K562 (cell line): ENCODE data around the gene TOX3. TPM values are rescaled to one million over a fixed set of nuclear protein-coding genes. Genes with fewer than 3 reads are reported as not detected.

Experiments
- ATAC-seq: fragments of 200-7000 bp; cut with Tn5 transposase; 3 replicates; pipeline ENCODE4 v1.9.1; 2020; ENCODE audit warnings: moderate library complexity
- BruUV-seq: library from RNA; stranded (reverse); fragments of 400-500 nt; replicated peaks from 2 replicates; lab custom pipeline; 2021; lab: Mats Ljungman, UMichigan
- CTCF ChIA-PET: fragments of 300-600 bp; formaldehyde crosslinking; extraction: SDS; loops from one replicate; lab custom pipeline; 2021; ENCODE audit warnings: low intra/inter-chr PET ratio; lab: Yijun Ruan, JAX
- POLR2A ChIA-PET: fragments of 300-600, 350-650 bp; sonication (Branson Sonifier 250); formaldehyde crosslinking; extraction: SDS; loops from one replicate; lab custom pipeline; 2021; ENCODE audit warnings: antibody characterized with exemption, inconsistent platforms; lab: Yijun Ruan, JAX
- DNase-seq, 4 experiments: peaks; one replicate each; pipeline versions ENCODE4 v3.0.0 to v3.0.0-alpha.2; 2011 to 2018; ENCODE audit warnings: low spot score in 3 of 4, mixed read lengths in 3 of 4; ENCODE audit errors: extremely low read depth in 1 of 4
- FAIRE-seq: peaks from 2 replicates; lab custom pipeline; 2011; peaks lifted over from hg19 to GRCh38; lab: Jason Lieb, UNC
- H2AFZ ChIP-seq: 2 replicates; pipeline ENCODE4 v1.6.0; 2011; ENCODE audit warnings: low read depth, low read length, control low read depth, inconsistent platforms
- H3K27ac ChIP-seq: fragments of 200-600 bp; 3 replicates; pipeline ENCODE4 v1.8.0; 2011; ENCODE audit warnings: low read depth, mild to moderate bottlenecking, control low read depth, inconsistent platforms, low read length, moderate library complexity, mixed read lengths; ENCODE audit errors: extremely low read depth
- H3K27me3 ChIP-seq, 2 experiments: fragments of 300-600 bp in 1 of 2; 2 replicates in 1 of 2; 3 replicates in 1 of 2; pipeline versions ENCODE4 v1.6.0 to v1.8.0; 2011; ENCODE audit warnings: inconsistent platforms in 2 of 2, low read length in 2 of 2, mild to moderate bottlenecking in 1 of 2, mixed read lengths in 1 of 2, moderate library complexity in 1 of 2; ENCODE audit not compliant: control insufficient read depth in 2 of 2, insufficient read depth in 2 of 2
- H3K36me3 ChIP-seq: fragments of 300-600 bp; 3 replicates; pipeline ENCODE4 v1.8.0; 2011; ENCODE audit warnings: mild to moderate bottlenecking, low read length, inconsistent platforms; ENCODE audit not compliant: control insufficient read depth, insufficient read depth
- H3K4me1 ChIP-seq, 2 experiments: fragments of 200-600 bp in 1 of 2; replicated peaks in 1 of 2; 2 replicates in 1 of 2; 3 replicates in 1 of 2; pipeline versions ENCODE4 v1.5.1 to v1.8.0; 2011; ENCODE audit warnings: inconsistent platforms in 2 of 2, low read length in 2 of 2, mild to moderate bottlenecking in 1 of 2, mixed read lengths in 1 of 2, moderate library complexity in 1 of 2; ENCODE audit not compliant: control insufficient read depth in 2 of 2, insufficient read depth in 2 of 2
- H3K4me2 ChIP-seq: 2 replicates; pipeline ENCODE4 v1.6.1; 2011; ENCODE audit warnings: low read length, control low read depth, inconsistent platforms, mixed read lengths; ENCODE audit not compliant: insufficient read depth
- H3K4me3 ChIP-seq: fragments of 200-600 bp; sonication (generic), shearing (Covaris generic); 2 replicates; pipeline ENCODE4 v1.5.1; 2016; ENCODE audit warnings: control low read depth, inconsistent platforms
- H3K79me2 ChIP-seq: fragments of 200-600 bp; 3 replicates; pipeline ENCODE4 v1.8.0; 2011; ENCODE audit warnings: low read length, inconsistent platforms; ENCODE audit not compliant: control insufficient read depth, insufficient read depth
- H3K9ac ChIP-seq, 2 experiments: 2 replicates each; pipeline versions ENCODE4 v1.6.0 to v1.6.1; 2011; ENCODE audit warnings: low read depth in 2 of 2, low read length in 2 of 2, control low read depth in 1 of 2, inconsistent platforms in 1 of 2, mild to moderate bottlenecking in 1 of 2, mixed read lengths in 1 of 2; ENCODE audit not compliant: insufficient read depth in 1 of 2
- H3K9me1 ChIP-seq: one replicate; pipeline ENCODE4 v1.6.0; 2011; ENCODE audit warnings: inconsistent platforms, mild to moderate bottlenecking, low read length, moderate library complexity; ENCODE audit not compliant: control insufficient read depth, insufficient read depth
- H3K9me3 ChIP-seq: replicated peaks from 2 replicates; pipeline ENCODE4 v1.5.1; 2011; ENCODE audit warnings: low read depth, low read length, inconsistent platforms; ENCODE audit not compliant: control insufficient read depth, insufficient read depth
- H4K20me1 ChIP-seq: replicated peaks from 2 replicates; pipeline ENCODE4 v1.6.1; 2011; ENCODE audit warnings: low read length, inconsistent platforms, mixed read lengths; ENCODE audit not compliant: control insufficient read depth, insufficient read depth
- CEBPZ ChIP-seq: fragments of 150-350 bp; IDR thresholded peaks from 2 replicates; pipeline ENCODE4 v1.6.1; 2014; ENCODE audit warnings: low read depth, mild to moderate bottlenecking, low read length, borderline replicate concordance
- CHD4 ChIP-seq: fragments of 200-600 bp; sonication (generic); IDR thresholded peaks from 3 replicates; pipeline ENCODE4 v1.6.1; 2012; ENCODE audit warnings: low read depth, mild to moderate bottlenecking, mixed read lengths, low read length, inconsistent platforms; ENCODE audit not compliant: insufficient read depth, insufficient replicate concordance, poor library complexity, severe bottlenecking
- FOXA3 ChIP-seq, 2 experiments: fragments of 450-650 bp in 1 of 2; sonication (generic) in 1 of 2; formaldehyde crosslinking; IDR thresholded peaks in 1 of 2; conservative IDR thresholded peaks in 1 of 2; 2 replicates each; pipeline versions ENCODE4 v1.4.0 to v1.8.0; 2020 to 2022; ENCODE audit warnings: mild to moderate bottlenecking in 2 of 2, missing genetic modification reagents in 1 of 2
- JUND ChIP-seq, 2 experiments: IDR thresholded peaks; 2 replicates in 1 of 2; 3 replicates in 1 of 2; pipeline ENCODE4 v1.6.1; 2011; ENCODE audit warnings: borderline replicate concordance in 2 of 2, low read depth in 2 of 2, low read length in 2 of 2, improper control_type of control experiment in 1 of 2, missing biosample characterization in 1 of 2, missing genetic modification characterization in 1 of 2, missing genetic modification reagents in 1 of 2
- NCOA4 ChIP-seq: fragments of 450-650 bp; IDR thresholded peaks from 2 replicates; pipeline ENCODE4 v1.6.1; 2018; ENCODE audit warnings: mild to moderate bottlenecking; ENCODE audit not compliant: partially characterized antibody
- PHTF2 ChIP-seq: fragments of 250-450 bp; sonication (Bioruptor Pico); IDR thresholded peaks from 2 replicates; pipeline ENCODE4 v1.5.0; 2021; ENCODE audit warnings: mild to moderate bottlenecking
- PPARD ChIP-seq: fragments of 250-450 bp; sonication (Bioruptor Pico); IDR thresholded peaks from 2 replicates; pipeline ENCODE4 v1.8.0; 2022; ENCODE audit warnings: inconsistent platforms, mild to moderate bottlenecking, moderate library complexity
- PRMT5 ChIP-seq: sonication (generic); formaldehyde crosslinking; IDR thresholded peaks from 2 replicates; pipeline ENCODE4 v1.5.0; 2020; ENCODE audit warnings: missing genetic modification reagents
- RFX7 ChIP-seq: fragments of 250-450 bp; sonication (Bioruptor Pico); IDR thresholded peaks from 2 replicates; pipeline ENCODE4 v1.5.1; 2021; ENCODE audit warnings: mild to moderate bottlenecking
- SRF ChIP-seq, 2 experiments: fragments of 250-450, 450-650 bp in 1 of 2; sonication (Bioruptor Pico) in 1 of 2; sonication (generic) in 1 of 2; formaldehyde crosslinking; IDR thresholded peaks; 2 replicates each; pipeline versions ENCODE4 v1.5.0 to v1.5.1; 2020 to 2022; ENCODE audit warnings: mild to moderate bottlenecking in 1 of 2, missing genetic modification reagents in 1 of 2
- SRSF1 ChIP-seq: fragments of 200-400 bp; formaldehyde crosslinking; IDR thresholded peaks from 2 replicates; pipeline ENCODE4 v1.6.1; 2017; ENCODE audit warnings: mild to moderate bottlenecking, low read depth, low read length, moderate library complexity
- TBL1XR1 ChIP-seq, 2 experiments: IDR thresholded peaks; 2 replicates each; pipeline ENCODE4 v1.6.1; 2012; ENCODE audit warnings: improper control_type of control experiment in 2 of 2, low read length in 2 of 2, mild to moderate bottlenecking in 1 of 2
- TCF7 ChIP-seq: sonication (generic); IDR thresholded peaks from 2 replicates; pipeline ENCODE4 v1.6.1; 2016; ENCODE audit warnings: antibody characterized with exemption, borderline replicate concordance
- ZNF121 ChIP-seq: sonication (generic); formaldehyde crosslinking; conservative IDR thresholded peaks from 2 replicates; pipeline ENCODE4 v1.8.0; 2022; ENCODE audit warnings: missing genetic modification reagents
- ZNF384 ChIP-seq: IDR thresholded peaks from 2 replicates; pipeline ENCODE4 v1.6.1; 2012; ENCODE audit warnings: low read depth, low read length, improper control_type of control experiment
- ZNF431 ChIP-seq: sonication (generic); formaldehyde crosslinking; IDR thresholded peaks from 2 replicates; pipeline ENCODE4 v1.8.0; 2022; ENCODE audit warnings: mild to moderate bottlenecking, missing genetic modification reagents
- in situ Hi-C: fragments of 300-500 bp; cut with MboI; formaldehyde crosslinking; loops from 4 replicates; pipeline ENCODE4 v1.15.0; 2018; ENCODE audit warnings: inconsistent platforms, mixed read lengths
- intact Hi-C: fragments of 100-400 bp; cut with micrococcal nuclease; formaldehyde crosslinking; loops from 2 replicates; pipeline ENCODE4 v1.14.2; 2022
- polyA plus RNA-seq, 8 experiments: library from polyadenylated mRNA; depleted of rRNA in 4 of 8; stranded (reverse) in 5 of 8; unstranded in 3 of 8; fragments of >200 nt; fragmentation: Nextera tagmentation in 2 of 8; fragmentation: Illumina TruSeq in 1 of 8; extraction: Ambion mirVana in 2 of 8; extraction: Trizol in 1 of 8; gene quantifications; 2 replicates each; pipeline versions ENCODE4 v1.2.1 to v1.2.3, GENCODE V29; 2011 to 2014; ENCODE audit warnings: inconsistent platforms in 1 of 8, missing spikeins in 1 of 8
- total RNA-seq, 7 experiments: library from RNA; depleted of rRNA in 6 of 7; stranded (reverse); fragments of >200 nt in 6 of 7; fragmentation: Illumina TruSeq in 2 of 7; extraction: Trizol in 2 of 7; gene quantifications; 2 replicates each; pipeline versions ENCODE4 v1.2.1 to v1.2.3, GENCODE V29; 2011 to 2021; ENCODE audit warnings: low replicate concordance in 1 of 7
- TF ChIP-seq, protein P1 (sequence below): fragments of 450-650 bp; IDR thresholded peaks from 2 replicates; pipeline ENCODE4 v1.6.1; 2017; ENCODE audit warnings: antibody characterized with exemption

The TOX3 gene
- total and polyA plus RNA-seq, 9 of the 15 experiments (the other 6 are each of a cell fraction or from before 2014, with no cell fraction given) = not detected

- H3K9me3 ChIP-seq = no peaks in the 10 kb centered on the region
- DNase-seq = no peak
- no peak overlapping the region for H3K4me3 ChIP-seq
- FAIRE-seq = no peak
- H3K4me1 ChIP-seq = no peaks in the 10 kb centered on the region
- ChIA-PET CTCF (no interaction called here), POLR2A (no interaction called here)
- no peak for ATAC-seq
- no peaks in the 10 kb centered on the region for H3K9me1 ChIP-seq
- in situ Hi-C loops (no loop called here), intact Hi-C loops (no loop called here)
- H3K79me2 ChIP-seq = no peaks in the 10 kb centered on the region
- no peak overlapping the region for H3K27ac ChIP-seq
- no peak overlapping the region for H2AFZ ChIP-seq
- no peaks in the 10 kb centered on the region for H3K27me3 ChIP-seq
- H3K9ac ChIP-seq = no peak overlapping the region
- no peaks in the 10 kb centered on the region for H4K20me1 ChIP-seq
- H3K36me3 ChIP-seq = no peaks in the 10 kb centered on the region
- no peak overlapping the region for H3K4me2 ChIP-seq
- no TSS peak for BruUV-seq
- TF ChIP-seq SRF (CRISPR knock-in tag; IDR thresholded peaks at IDR 0.05) (no peak), NCOA4 (no peak), ZNF384 (no peak), TCF7 (no peak), ZNF121 (CRISPR knock-in tag) (no peak), RFX7 (no peak), ZNF431 (CRISPR knock-in tag) (no peak), CEBPZ (no peak), SRSF1 (no peak), CHD4 (no peak), JUND (IDR thresholded peaks at IDR 0.05; ENCODE audit: borderline replicate concordance, low read depth, low read length) (no peak), JUND (tag; IDR thresholded peaks at IDR 0.05; ENCODE audit: borderline replicate concordance, low read depth, low read length) (no peak), PRMT5 (no peak), FOXA3 (CRISPR knock-in tag; conservative IDR thresholded peaks at IDR 0.05 in 1 of 2, IDR thresholded peaks at IDR 0.05 in 1 of 2) (no peak), PPARD (CRISPR knock-in tag) (no peak), TBL1XR1 (IDR thresholded peaks at IDR 0.05; ENCODE audit: low read length in 2 of 2) (no peak), PHTF2 (CRISPR knock-in tag) (no peak)
- TF ChIP-seq, protein P1, sequence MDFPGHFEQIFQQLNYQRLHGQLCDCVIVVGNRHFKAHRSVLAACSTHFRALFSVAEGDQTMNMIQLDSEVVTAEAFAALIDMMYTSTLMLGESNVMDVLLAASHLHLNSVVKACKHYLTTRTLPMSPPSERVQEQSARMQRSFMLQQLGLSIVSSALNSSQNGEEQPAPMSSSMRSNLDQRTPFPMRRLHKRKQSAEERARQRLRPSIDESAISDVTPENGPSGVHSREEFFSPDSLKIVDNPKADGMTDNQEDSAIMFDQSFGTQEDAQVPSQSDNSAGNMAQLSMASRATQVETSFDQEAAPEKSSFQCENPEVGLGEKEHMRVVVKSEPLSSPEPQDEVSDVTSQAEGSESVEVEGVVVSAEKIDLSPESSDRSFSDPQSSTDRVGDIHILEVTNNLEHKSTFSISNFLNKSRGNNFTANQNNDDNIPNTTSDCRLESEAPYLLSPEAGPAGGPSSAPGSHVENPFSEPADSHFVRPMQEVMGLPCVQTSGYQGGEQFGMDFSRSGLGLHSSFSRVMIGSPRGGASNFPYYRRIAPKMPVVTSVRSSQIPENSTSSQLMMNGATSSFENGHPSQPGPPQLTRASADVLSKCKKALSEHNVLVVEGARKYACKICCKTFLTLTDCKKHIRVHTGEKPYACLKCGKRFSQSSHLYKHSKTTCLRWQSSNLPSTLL = no peak
Measured at GRCh38 chr16:52539191-52539590, 7.8 kb downstream of the TOX3 start.
